HG03060 (cell line): ENCODE results near the gene ATAD3B.
"Not testable (repeated sequence)": the region's sequence is repeated elsewhere in the genome, so short reads cannot be mapped to it uniquely, and the experiment has no call there.

Source experiments
- ATAC-seq: cut with Tn5 transposase; IDR thresholded peaks from one replicate; pipeline ENCODE4 v1.9.1; 2021; ENCODE audit warnings: low read depth, moderate number of reproducible peaks; ENCODE audit not compliant: unreplicated experiment

Gene ATAD3B

GRCh38 chr1:1432951-1433803 lies 38.4 kb upstream of the ATAD3B start:
- ATAC-seq, result no peak

GRCh38 chr1:1433804-1434130 lies 37.8 kb upstream of the ATAD3B start:
- no peak for ATAC-seq

GRCh38 chr1:1434131-1434823 lies 37.3 kb upstream of the ATAD3B start:
- ATAC-seq, result no peak

DNA sequence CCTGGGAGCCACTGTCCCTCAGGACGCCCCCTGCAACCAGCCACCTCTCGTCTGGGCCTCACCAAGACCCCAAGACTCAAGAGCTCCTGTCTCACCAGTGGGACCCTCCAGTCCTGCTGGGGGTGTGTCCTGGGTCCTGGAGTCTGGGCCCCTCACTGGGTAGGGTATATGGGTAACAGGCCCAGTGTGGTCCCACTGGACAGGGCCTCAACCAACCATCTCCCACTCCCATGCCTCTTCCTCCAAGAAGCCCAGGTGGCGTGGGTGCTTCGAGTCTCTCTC lies 36.8 kb upstream of the ATAD3B start:
- no peak for ATAC-seq

DNA sequence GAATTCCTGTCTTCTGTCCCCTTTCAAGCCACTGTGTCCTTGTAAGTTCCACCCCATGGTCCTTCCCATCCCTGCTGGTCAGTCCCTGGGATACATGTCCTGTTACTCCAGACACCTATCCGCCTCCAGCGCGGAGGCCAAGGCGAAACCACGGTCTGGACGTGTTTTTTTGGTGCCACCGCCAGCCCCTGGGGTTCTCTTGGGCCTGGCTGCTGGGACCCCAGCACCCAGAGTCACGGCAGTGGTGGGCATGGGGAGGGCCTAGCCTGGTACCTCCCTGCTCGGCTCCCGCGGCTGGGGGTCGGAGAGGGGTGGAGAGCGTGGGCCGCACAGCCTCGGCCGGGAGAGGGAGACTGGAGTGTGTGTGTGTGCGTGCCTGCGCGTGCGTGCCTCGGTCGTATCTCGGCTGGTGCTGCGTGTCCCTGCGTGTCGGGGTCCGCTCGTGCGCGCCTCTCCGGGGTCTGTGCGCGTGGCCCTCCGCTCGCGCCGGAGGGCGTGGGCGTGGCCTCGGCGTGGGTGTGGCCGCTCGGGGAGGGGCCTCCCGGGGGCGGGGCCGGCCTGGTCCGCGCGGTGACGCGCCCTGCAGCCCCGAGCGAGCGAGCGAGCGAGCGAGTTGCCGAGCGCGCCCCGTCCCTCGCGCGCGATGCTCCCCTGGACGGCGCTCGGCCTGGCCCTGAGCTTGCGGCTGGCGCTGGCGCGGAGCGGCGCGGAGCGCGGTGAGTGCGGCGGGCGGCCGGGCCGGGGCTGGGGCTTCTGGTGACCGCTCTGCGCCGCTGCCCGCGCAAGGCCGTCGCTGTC lies 36.3 kb upstream of the ATAD3B start, which contains the start of gene VWA1:
VWA1 (plus strand) TSS at position 585 of the 798 bp plus-strand sequence; CDS start at position 644, 59 bp downstream.
- ATAC-seq, result no peak

DNA sequence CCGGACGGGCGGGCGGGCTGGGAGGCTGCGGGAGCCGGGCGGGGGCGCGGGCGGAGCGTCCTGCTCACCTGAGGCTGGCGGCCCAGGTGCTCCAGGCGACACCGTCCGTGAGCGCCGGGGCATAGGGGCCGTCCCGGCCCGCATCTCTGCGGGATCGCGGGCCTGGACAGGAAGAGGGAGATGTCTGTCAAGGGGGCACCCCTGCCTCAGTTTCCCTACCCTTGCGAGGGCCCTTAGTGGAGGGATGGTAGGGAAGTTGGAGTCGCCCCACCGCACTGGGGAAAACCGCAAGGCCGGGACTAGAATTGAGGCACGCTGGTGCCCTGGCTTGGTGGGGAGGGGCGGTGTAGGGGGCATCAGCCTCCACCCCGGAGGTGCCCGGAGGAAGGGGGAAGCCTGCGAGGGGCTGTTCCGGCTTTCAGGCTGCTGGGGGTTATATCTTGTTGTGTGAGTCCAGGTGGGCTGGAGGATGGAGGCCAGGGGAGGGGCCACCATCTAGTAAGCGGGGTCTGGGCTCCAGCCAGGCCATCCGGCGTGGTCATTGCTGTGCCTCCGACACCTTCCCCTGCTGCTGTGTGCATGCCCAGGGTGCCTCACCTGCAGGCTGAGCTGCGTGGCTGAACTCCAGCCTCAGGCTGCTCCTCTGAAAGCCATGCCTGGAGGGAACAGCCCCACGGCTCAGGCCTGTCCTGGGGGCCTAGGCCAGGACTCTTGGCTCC lies 35.5 kb upstream of the ATAD3B start:
- ATAC-seq, result no peak

DNA sequence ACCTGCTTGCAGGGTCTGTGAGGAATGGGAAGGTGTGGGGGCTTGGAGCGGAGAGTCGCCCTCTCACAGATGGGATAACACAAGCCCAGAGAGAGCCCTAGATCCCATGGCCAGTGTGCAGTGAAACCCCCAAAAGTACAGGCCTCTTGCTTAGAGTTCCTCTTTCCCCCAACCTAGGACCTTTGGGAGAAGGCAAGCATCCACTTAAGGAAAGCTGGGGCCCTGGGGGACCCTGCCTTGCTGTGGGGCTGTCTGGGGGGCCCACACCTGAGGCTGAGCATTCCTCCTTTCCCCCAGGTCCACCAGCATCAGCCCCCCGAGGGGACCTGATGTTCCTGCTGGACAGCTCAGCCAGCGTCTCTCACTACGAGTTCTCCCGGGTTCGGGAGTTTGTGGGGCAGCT lies 34.9 kb upstream of the ATAD3B start:
- ATAC-seq, result no peak

DNA sequence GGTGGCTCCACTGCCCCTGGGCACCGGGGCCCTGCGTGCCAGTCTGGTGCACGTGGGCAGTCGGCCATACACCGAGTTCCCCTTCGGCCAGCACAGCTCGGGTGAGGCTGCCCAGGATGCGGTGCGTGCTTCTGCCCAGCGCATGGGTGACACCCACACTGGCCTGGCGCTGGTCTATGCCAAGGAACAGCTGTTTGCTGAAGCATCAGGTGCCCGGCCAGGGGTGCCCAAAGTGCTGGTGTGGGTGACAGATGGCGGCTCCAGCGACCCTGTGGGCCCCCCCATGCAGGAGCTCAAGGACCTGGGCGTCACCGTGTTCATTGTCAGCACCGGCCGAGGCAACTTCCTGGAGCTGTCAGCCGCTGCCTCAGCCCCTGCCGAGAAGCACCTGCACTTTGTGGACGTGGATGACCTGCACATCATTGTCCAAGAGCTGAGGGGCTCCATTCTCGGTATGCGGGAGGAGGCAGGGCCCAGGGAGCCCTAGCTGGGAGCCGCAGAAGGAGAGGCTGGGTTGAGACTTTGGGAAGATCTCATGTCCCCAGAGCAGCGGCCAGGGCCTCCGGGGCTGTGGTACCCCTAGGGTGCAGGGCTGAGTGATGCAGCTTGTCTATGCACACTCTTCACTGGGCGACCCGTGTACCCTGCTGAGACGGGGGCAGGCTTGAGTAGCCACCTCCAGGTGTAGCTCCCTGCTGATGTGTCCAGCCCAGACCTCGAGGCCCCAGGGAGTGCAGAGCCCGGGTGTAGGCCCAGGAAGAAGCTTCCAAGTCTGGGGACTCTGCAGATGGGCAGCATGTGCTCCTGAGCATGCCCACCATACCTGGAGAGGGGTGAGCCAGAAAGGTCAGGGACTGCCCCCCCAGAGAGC lies 34.3 kb upstream of the ATAD3B start:
- no peak for ATAC-seq

- no peak for ATAC-seq
Observed at GRCh38 chr1:1437904-1438376, 33.6 kb upstream of the ATAD3B start.

DNA sequence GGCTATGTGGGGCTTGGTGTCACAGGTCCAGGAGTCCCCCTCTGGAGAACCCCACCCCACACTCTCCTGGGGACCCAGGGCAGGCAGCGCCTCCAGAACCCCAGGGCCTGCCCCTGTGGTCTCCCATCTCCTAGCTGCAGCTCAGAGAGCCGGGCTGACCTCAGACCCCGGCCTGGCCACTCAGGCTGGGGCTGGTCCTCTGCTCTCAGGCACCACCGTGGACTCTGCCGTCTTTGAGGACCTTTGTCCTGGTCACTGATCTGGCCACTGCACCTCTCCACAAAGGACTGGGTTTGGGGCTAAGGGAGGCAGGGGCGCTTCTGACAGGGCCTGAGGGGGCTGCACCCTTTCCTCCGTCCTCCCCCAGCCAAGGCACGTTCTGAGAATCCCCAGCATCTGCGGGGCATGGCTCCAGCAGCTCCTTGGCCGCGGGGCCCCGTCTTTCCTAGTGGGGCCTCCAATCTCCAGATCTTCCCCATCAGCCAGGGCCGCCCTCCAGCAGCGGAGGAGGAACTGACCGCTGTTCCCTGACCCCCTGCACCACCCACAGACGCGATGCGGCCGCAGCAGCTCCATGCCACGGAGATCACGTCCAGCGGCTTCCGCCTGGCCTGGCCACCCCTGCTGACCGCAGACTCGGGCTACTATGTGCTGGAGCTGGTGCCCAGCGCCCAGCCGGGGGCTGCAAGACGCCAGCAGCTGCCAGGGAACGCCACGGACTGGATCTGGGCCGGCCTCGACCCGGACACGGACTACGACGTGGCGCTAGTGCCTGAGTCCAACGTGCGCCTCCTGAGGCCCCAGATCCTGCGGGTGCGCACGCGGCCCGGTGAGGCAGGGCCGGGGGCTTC lies 32.8 kb upstream of the ATAD3B start:
- ATAC-seq, result no peak

- no peak for ATAC-seq
Observed at GRCh38 chr1:1439546-1440261, 31.9 kb upstream of the ATAD3B start.

- ATAC-seq, result no peak
Observed at GRCh38 chr1:1440262-1441001, 31.1 kb upstream of the ATAD3B start.

DNA sequence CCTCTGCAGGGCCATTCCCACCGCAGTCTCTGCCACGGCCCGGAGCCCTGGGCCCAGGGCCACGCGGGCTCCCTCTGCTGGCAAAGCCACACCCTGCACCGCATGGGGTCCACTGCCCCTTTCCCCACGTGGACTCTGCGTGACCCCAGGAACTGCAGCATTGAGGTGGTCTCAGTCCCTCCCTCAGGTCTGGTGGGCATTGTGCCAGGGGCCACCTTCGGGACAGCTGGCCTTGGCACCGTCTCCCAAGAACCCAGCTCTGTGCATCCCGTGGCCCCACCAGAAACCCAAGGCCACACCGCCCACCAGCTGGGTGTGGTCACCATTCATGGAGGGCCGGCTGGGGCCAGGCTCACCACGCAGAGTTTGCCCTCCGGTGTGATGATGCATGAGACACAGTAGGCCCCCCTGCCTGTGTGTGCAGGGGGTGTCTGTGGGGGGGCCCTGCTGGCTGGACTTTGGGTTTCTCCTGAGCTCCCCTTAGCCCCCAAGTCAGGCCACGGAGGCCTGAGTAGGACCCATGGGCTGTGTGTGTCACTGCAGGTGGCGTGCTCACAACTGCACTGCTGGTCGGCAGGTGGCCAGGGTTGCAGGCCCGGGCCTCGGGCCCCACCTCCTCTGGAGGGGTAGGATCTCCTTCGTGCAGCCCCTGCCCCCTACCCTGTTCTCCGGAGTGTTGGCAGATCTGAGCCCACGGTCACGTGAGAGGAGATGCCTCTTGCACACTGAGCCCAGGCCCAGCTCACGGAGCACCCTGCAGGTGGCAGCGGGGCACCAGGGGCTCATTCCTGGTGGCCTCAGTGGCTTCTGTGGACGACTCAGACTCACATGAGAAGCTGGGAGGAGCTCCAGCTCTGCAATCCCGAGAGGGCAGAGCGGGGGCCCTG lies 30.3 kb upstream of the ATAD3B start:
- ATAC-seq, result no peak

DNA sequence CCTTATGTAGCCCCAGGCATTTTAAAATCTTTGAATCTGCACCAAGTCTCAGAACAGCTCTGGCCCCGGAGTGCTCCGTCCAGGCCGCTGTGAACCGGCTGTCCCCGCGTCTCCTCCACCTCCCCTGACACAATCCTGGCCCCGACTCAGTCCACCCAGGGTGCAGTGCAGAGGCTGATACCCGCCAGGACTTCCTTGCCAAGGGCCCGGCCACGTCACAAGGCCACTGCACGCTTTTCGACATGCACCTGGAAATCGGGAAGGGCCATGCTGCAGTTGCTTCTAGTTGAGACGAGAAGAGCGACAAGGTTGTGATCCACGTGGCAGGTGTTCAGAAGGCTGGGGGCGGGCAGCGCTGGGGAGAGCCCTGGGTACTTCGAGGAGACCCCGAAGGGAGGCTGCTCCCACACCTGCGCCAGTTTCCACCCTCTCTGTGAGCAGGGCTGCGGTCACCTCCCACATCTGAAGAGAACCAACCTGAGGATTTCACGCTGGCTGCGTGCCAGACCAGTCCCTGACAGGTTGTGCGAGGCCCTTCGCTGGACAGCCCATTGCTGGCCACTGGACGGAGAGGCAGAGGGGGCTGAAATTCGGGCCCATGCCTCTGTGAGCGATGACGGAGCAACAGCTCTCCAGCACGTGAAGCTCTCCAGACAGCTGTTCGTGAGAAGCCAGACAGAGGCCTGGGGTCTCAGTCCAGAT lies 29.3 kb upstream of the ATAD3B start:
- no peak for ATAC-seq

DNA sequence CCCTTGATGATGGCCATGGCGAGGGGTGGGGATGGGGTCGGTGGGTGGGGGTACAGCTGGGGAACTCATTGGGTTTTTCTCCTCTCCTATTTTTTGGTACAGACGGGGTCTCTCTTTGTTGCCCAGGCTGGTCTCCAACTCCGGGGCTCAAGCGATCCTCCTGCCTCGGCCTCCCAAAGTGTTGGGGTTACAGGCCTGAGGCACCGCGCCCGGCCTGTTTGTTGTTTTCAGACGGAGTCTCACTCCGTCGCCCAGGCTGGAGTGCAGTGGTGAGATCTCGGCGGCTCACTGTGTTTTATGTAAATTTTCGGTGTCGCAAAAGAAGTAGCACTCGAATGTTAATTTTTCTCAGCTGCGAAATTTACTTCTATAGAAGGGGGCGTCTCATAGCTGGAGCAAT lies 24.9 kb upstream of the ATAD3B start:
- ATAC-seq, result not testable (repeated sequence)
